Glutamatergic neuron (in vitro differentiated cells): ENCODE measurements around the gene ANXA6. TPM values are rescaled to one million over a fixed set of nuclear protein-coding genes. Genes with fewer than 3 reads are reported as not detected.

ENCODE experiments used
- DNase-seq: peaks from one replicate; pipeline ENCODE4 v3.0.0; 2022
- H3K27ac Mint-ChIP-seq: one replicate; pipeline ENCODE4 v1.8.0; 2020; ENCODE audit warnings: mild to moderate bottlenecking, mixed read lengths, inconsistent platforms; ENCODE audit not compliant: unreplicated experiment
- H3K27me3 Mint-ChIP-seq: one replicate; pipeline ENCODE4 v1.8.0; 2020; ENCODE audit warnings: mild to moderate bottlenecking, moderate library complexity, mixed read lengths, inconsistent platforms; ENCODE audit not compliant: unreplicated experiment
- H3K36me3 Mint-ChIP-seq: one replicate; pipeline ENCODE4 v1.8.0; 2020; ENCODE audit warnings: mild to moderate bottlenecking, mixed read lengths, inconsistent platforms; ENCODE audit not compliant: unreplicated experiment
- H3K4me1 Mint-ChIP-seq: one replicate; pipeline ENCODE4 v1.8.0; 2020; ENCODE audit warnings: mild to moderate bottlenecking, low read depth, mixed read lengths, inconsistent platforms; ENCODE audit not compliant: unreplicated experiment
- H3K4me3 Mint-ChIP-seq: one replicate; pipeline ENCODE4 v1.8.0; 2020; ENCODE audit warnings: mild to moderate bottlenecking, mixed read lengths, inconsistent platforms; ENCODE audit not compliant: unreplicated experiment
- H3K9me3 Mint-ChIP-seq: one replicate; pipeline ENCODE4 v1.8.0; 2020; ENCODE audit warnings: mild to moderate bottlenecking, moderate library complexity, mixed read lengths, inconsistent platforms; ENCODE audit not compliant: unreplicated experiment
- CTCF ChIP-seq: fragments of 200-600 bp; sonication (generic); IDR thresholded peaks from one replicate; pipeline ENCODE4 v1.5.0; 2021; ENCODE audit not compliant: partially characterized antibody, unreplicated experiment
- total RNA-seq: library from RNA; stranded (reverse); fragmentation: NEBNext Ultra II Directional; extraction: Animal tissue kit (Norgen Biotek cat#: 25700); gene quantifications from one replicate; pipeline ENCODE4 v1.2.1, GENCODE V29; 2021; ENCODE audit not compliant: unreplicated experiment

ANXA6 gene
- total RNA-seq, 1 donor from 2014 or later, result 143 TPM

DNA sequence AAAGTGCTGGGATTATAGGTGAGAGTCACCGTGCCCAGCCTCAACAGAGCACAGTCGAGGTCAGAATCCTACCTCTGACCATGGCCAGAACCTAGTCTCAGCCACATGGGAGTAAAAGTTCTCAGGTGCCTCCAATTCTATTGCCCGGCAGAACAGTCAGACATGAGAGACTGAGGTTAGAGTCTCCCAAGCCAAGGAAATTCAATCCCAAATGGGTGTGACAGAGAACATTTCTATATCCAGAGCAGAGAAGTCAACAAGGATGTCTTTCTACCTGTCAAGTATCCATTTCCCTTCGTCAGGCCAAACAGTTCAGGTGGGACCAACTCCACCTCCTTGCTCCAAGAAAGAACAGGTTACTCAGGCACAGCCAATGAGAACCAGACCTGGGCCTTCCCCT lies 10.5 kb downstream of the ANXA6 start:
- Mint-ChIP-seq H3K27ac (no peak overlapping the region), H3K4me3 (no peak overlapping the region), H3K27me3 (peaks cover 6% of the 10 kb centered on the region), H3K36me3 (peaks cover 10% of the 10 kb centered on the region), H3K4me1 (peaks cover 19% of the 10 kb centered on the region), H3K9me3 (no peaks in the 10 kb centered on the region)
- DNase-seq, result no peak
- TF ChIP-seq CTCF, result no peak

- H3K4me1 Mint-ChIP-seq, result peaks cover 19% of the 10 kb centered on the region
- no peak overlapping the region for H3K4me3 Mint-ChIP-seq
- DNase-seq, result no peak
- peaks cover 6% of the 10 kb centered on the region for H3K27me3 Mint-ChIP-seq
- no peak overlapping the region for H3K27ac Mint-ChIP-seq
- no peaks in the 10 kb centered on the region for H3K9me3 Mint-ChIP-seq
- no peak for TF ChIP-seq CTCF
- peaks cover 10% of the 10 kb centered on the region for H3K36me3 Mint-ChIP-seq
Measured at GRCh38 chr5:151146061-151146460, 11.5 kb downstream of the ANXA6 start.

- peaks cover 11% of the 10 kb centered on the region for H3K4me1 Mint-ChIP-seq
- no peak overlapping the region for H3K27ac Mint-ChIP-seq
- peaks cover 10% of the 10 kb centered on the region for H3K36me3 Mint-ChIP-seq
- no peak overlapping the region for H3K4me3 Mint-ChIP-seq
- no peak for TF ChIP-seq CTCF
- H3K27me3 Mint-ChIP-seq, result peaks cover 6% of the 10 kb centered on the region
- no peak for DNase-seq
- H3K9me3 Mint-ChIP-seq, result no peaks in the 10 kb centered on the region
Measured at GRCh38 chr5:151144922-151145321, 12.7 kb downstream of the ANXA6 start.

- Mint-ChIP-seq H3K4me1 (peaks cover 11% of the 10 kb centered on the region), H3K36me3 (peaks cover 10% of the 10 kb centered on the region), H3K4me3 (no peak overlapping the region), H3K27me3 (peaks cover 6% of the 10 kb centered on the region), H3K27ac (no peak overlapping the region), H3K9me3 (no peaks in the 10 kb centered on the region)
- TF ChIP-seq CTCF, result no peak
- DNase-seq, result no peak
Measured at GRCh38 chr5:151144275-151144674, 13.3 kb downstream of the ANXA6 start.

- TF ChIP-seq CTCF, result no peak
- peaks cover 10% of the 10 kb centered on the region for H3K36me3 Mint-ChIP-seq
- H3K9me3 Mint-ChIP-seq, result no peaks in the 10 kb centered on the region
- no peak overlapping the region for H3K4me3 Mint-ChIP-seq
- H3K27me3 Mint-ChIP-seq, result peaks cover 4% of the 10 kb centered on the region
- DNase-seq, result no peak
- peaks cover 11% of the 10 kb centered on the region for H3K4me1 Mint-ChIP-seq
- no peak overlapping the region for H3K27ac Mint-ChIP-seq
Measured at GRCh38 chr5:151143645-151144044, 13.9 kb downstream of the ANXA6 start.
